HG02938 (cell line): ENCODE results near the gene CCL8.

ENCODE experiments used
- ATAC-seq: cut with Tn5 transposase; IDR thresholded peaks from one replicate; pipeline ENCODE4 v1.9.1; 2021; ENCODE audit warnings: mild to moderate bottlenecking, moderate library complexity; ENCODE audit not compliant: unreplicated experiment

The CCL8 gene

GRCh38 chr17:34366529-34367107 lies 47.4 kb downstream of the CCL8 start:
- ATAC-seq: no peak

DNA sequence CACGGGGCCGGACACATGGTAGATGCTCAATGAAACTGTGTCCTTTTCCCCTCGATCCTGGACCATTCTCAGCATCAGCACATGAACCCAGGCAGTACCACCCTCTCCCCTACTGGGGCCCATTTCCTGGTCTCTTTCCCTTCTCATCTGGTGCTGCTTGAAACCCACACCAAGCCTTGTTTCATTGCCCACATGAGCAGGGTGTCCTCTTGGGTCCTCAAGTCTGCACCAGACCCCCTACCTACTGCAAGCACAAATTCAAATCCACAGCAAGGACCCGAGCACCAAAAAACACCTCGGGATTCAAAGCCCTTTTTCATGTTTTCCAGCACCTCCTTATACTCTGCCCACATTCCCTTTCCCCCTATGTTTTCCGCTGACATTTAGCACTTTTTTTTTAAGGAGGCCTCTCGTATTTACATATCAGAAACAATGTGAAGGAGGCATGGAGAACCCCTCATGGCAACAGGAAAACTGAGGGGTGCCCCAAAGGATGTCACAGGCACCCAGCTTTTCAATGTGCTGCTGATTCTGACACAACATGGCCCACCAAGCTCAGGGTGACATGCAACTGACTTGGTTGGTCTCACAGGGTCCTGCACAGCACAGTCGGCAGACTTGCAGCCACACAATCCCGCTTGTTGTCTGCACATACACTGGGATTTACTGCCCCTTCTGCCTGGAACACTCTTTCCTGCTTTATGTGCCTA lies 48.4 kb downstream of the CCL8 start:
- ATAC-seq: no peak

- ATAC-seq: no peak
Observed at GRCh38 chr17:34368196-34368945, 49.1 kb downstream of the CCL8 start.

DNA sequence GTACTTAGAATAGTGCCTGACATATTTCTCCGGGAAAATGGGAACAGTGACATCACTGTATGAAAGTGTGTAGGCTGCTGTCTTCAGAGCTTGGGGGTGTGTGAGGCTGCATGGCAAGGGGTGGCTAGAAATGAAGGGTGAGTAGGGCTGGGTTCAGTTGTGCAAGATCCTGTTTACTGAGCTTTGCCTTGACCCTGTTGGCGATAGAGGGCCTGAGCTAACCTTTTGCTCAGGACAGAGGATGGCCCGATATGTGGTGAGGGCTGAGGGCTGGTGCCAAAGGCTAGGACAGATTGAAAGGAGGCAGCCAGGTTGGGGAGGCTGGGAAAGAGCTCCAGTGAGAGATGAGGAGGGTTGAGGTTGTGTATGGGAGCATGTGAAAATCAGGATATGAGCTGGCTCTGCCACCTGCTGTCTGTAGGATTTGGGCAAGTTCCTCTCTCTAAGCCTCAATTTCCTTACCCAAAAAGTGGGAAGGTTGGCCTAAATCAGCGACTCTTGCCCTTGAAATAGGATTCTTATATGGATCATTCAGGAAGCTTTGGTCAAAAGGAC lies 49.8 kb downstream of the CCL8 start:
- ATAC-seq: no peak

- no peak for ATAC-seq
Observed at GRCh38 chr17:34369571-34369970, 50.3 kb downstream of the CCL8 start.

DNA sequence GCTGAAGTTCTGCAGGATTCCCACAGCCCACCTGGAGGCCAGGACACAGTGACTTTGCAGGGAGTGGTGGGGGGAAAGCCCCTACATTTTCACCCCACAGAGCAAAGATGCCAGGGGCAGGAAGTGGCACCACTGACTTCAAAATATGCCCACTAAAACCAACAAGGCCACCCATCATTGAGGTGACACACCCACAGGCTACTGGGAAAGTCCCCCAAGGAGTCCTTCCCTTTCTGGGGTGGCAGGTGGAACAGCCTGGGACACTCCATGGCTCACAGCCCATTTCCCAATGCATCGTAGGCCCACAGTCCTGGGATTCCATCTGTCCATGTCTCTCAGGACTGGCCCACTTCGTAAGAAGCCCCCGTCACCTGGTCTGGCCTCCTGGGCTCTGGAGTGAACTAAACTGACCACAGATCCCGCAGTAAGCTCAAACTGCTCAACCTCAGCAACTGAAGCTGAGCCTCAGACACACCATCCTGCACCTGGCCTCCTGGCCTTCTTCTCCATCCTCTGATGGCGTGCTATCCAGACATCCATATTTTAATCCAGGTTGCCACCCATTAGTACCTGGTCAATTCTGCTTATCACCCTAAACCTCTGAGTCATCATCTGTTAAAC lies 51.3 kb downstream of the CCL8 start:
- no peak for ATAC-seq

DNA sequence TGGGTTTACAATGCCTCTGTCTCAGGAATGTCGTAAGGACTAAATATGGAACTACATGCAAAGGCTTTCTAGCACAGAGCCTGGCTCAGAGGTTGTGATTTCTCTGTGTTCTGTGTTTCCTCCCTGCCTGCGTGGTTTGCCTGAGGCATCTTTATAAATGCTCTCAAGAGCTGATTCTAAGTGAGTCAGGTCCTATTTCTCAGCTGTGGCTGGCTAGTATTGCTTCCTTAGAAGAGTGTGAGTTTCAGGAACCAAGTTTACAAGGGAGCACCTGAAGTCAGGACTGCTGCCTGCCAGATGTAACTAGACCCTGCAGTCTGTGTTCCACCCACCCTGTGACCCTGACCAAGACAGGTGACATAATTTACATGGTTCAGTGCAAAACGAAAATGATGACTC lies 51.8 kb downstream of the CCL8 start:
- ATAC-seq: no peak
